NCI-H526 treated with DMSO at 0.1 percent for 48 hours (cell line): Measurements from ENCODE around the gene CUL3.
A peak's percentile ranks its signal among the peaks of the same experiment; 100 is the strongest.
"Not testable (repeated sequence)": the region's sequence is repeated elsewhere in the genome, so short reads cannot be mapped to it uniquely, and the experiment has no call there.

Source experiments
- DNase-seq: peaks from one replicate; lab custom pipeline; 2025; lab: John Stamatoyannopoulos, UW

Gene CUL3

GRCh38 chr2:224585211-224586088 lies at the start of gene CUL3:
Gene CUL3, minus strand, starts transcription at chr2:224585363. Its CDS starts 354 bp downstream, at chr2:224585009.
- DNase-seq = peak; percentile 96

- no peak for DNase-seq
These were observed 45.7 kb upstream of the CUL3 start for GRCh38 chr2:224630659-224631550.

- no peak for DNase-seq
These were observed 43.3 kb upstream of the CUL3 start for GRCh38 chr2:224628416-224628815.

DNA sequence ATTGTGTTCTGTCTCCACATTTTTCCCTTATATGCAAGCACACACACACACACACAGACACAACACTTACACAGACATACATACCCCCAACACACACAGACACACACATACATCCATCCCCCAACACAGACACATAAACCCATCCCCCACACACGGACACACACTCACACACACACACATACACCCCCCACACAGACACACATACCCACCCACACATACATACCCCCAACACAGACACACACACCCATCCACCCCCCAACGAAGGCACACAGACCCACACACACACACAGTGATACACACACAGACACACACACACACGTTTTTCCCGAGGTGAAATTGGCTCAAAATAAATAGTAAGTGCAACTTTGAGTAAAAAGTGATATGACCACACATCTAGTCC lies 41.6 kb upstream of the CUL3 start:
- no peak for DNase-seq

DNA sequence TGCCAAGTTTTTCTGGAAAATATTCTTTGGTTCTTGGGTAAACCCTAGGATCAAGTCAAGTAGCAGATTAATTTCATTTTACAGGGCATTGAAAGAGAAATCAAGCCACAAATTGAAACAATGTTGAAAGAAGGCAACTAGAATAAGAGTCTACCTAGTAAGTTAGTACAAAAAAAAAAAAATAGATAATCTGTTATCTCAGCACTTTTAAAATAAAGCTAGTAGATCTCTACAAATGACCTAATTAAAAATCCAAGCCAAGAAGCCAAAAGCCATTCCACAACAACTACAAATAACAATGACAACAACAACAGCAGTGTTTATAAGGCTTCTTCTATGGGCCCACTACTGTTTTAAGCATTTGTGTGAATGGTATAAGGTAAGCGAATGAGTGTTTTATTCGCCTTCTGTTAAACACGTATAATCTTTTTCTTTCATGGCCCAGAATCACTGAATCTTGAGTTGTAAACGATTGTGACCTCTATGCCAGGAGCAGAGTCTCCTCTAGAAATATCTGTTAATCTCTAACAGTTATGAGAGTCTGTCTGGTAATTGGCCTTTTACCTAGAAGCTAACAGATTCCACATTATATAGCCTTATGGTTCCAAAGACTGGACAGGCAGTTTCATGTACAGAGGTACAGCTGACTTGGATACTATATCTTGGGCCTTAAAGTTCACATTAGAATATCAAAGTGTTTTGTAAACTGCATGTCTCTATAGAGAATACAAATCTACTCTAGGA lies 28.6 kb upstream of the CUL3 start:
- DNase-seq = no peak

GRCh38 chr2:224612578-224612977 lies 27.4 kb upstream of the CUL3 start:
- no peak for DNase-seq

- DNase-seq = no peak
These were observed 26.8 kb upstream of the CUL3 start for GRCh38 chr2:224611938-224612337.

DNA sequence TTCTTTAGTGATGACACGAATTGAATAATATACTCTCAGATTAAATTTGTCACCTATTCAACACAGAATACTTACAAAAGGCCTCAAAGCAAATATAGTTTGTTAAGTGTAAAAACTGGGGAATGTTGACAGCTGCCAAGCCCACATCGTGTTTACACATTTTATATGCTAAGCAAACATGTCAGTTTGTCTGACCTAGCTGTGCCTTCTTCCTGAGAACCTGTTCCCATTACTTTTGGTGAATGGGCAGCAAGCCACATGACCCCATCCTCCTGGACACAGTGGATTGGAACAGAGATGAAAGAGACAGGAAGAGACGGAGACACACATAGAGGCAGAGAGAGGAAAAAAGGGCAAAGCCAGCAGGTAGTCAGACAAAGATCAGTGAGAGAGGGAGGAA lies 22.9 kb upstream of the CUL3 start:
- no peak for DNase-seq

DNA sequence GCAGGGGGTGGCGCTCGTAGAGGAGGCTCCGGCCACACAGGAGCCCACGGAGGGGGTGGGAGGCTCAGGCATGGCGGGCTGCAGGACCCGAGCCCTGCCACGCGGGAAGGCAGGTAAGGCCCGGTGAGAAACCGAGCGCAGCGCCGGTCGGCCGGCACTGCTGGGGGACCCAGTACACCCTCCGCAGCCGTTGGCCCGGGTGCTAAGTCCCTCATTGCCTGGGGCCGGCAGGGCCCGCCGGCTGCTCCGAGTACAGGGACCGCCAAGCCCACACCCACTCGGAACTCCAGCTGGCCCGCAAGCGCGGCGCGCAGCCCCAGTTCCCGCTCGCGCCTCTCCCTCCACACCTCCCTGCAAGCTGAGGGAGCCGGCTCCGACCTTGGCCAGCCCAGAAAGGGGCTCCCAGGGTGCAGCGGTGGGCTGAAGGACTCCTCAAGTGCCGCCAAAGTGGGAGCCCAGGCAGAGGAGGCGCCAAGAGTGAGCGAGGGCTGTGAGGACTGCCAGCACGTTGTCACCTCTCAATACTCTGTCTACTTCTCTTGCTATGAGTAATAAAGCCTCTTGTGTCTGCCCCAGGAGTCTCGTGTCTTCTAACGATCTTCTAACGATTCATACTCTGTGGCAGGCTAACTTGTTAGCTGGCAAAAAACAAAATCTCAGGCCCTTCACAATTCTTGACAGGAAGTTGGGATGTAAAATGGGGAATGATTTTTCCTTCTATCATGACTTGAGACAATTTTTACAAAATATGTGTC lies 18.8 kb upstream of the CUL3 start:
- DNase-seq = not testable (repeated sequence)

DNA sequence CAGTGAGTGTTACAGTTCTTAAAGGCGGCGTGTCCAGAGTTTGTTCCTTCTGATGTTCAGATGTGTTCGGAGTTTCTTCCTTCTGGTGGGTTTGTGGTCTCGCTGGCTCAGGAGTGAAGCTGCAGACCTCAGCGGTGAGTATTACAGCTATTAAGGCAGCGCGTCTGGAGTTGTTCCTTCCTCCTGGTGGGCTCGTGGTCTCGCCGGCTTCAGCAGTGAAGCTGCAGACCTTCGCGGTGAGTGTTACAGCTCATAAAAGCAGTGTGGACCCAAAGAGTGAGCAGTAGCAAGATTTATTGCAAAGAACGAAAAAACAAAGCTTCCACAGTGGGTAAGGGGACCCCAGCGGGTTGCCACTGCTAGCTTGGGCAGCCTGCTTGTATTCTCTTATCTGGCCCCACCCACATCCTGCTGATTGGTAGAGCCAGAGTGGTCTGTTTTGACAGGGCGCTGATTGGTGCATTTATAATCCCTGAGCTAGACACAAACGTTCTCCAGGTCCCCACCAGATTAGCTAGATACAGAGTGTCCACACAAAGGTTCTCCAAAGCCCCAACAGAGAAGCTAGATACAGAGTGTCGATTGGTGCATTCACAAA lies 17.7 kb upstream of the CUL3 start:
- not testable (repeated sequence) for DNase-seq

- DNase-seq = no peak
These were observed 16.8 kb upstream of the CUL3 start for GRCh38 chr2:224601923-224602322.

DNA sequence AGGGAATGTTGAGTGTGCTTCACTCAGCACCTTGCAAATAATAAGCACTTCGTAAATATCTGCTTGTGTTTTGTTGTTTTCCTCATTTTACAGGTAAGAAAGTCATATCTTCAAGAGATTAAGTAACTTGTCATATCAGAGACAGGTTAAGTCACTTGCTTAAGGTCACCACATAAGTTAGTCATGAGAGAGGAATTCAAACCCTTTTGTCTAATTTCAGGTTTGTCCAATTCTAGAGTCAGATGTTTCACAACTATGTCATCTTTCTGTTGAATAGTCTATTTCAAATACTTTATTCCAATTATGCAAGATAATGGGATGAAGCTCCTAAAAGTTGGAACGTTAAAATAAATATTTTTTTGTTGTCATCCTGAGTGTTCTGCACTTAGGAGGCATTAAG lies 13.5 kb upstream of the CUL3 start:
- no peak for DNase-seq

GRCh38 chr2:224596289-224596688 lies 11.1 kb upstream of the CUL3 start:
- no peak for DNase-seq

- no peak for DNase-seq
These were observed 10.4 kb upstream of the CUL3 start for GRCh38 chr2:224595518-224595917.

DNA sequence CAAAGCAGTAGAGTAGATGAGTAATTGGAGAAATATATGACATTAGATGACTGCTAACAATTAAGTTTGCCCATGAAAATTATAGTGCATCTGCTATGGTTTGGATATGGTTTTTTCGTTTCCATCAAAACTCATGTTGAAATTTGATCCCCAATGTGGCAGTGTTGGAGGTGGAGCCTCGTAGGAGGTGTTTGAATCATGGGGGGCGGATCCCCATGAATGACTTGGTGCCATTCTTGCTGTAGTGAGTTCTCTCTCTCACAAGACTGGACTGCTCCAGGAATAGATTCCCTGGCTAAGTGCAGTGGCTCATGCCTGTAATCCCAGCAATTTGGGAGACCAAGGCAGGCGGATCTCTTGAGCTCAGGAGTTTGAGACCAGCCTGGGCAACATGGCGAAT lies 9.7 kb upstream of the CUL3 start:
- no peak for DNase-seq

- DNase-seq = no peak
These were observed 6.1 kb upstream of the CUL3 start for GRCh38 chr2:224591220-224591619.

DNA sequence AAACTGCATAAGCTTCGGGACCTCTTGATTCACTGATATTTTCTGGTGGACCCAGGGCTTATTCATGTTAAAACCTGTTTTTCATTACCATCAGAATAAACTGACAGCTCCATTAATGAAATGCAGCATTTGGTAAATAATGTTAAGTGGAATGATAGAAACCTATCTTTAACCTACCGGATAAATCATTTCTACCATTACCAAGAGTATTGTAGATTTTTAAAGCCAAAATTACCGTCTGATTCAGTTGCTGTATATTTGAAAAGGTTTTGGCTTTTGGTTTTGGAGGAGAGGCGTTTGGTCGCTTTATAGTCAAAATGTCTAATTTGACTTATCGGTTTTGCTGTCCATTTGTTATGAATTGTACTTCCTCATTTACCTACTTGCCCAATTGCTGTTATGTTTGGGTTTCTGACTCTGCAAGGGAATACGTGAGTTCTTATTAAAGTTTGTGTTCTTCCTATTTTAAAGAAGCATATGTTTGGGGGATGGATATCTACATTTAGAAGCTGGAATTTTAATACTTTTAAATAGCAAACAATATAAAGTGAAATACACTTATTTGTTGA lies 1.0 kb upstream of the CUL3 start:
- DNase-seq = no peak

GRCh38 chr2:224584785-224585210 lies 365 bp downstream of the CUL3 start:
- peak; percentile 32 for DNase-seq

GRCh38 chr2:224584111-224584784 lies 915 bp downstream of the CUL3 start:
- peak; percentile 11 for DNase-seq

- DNase-seq = not testable (repeated sequence)
These were observed 2.1 kb downstream of the CUL3 start for GRCh38 chr2:224583033-224583432.
